Suprapubic skin (tissue), 4 donors: ENCODE results near the gene INPP5E.

Experiments used
- CTCF ChIP-seq, 2 donors: fragments of 200-600 bp in 1 of 2; fragments of 450-650 bp in 1 of 2; sonication (generic) in 1 of 2; IDR thresholded peaks; one replicate each; pipeline ENCODE4 v1.5.1; 2016 to 2019; ENCODE audit warnings: antibody characterized with exemption in 2 of 2, mild to moderate bottlenecking in 1 of 2, moderate library complexity in 1 of 2
- EP300 ChIP-seq: sonication (generic); formaldehyde crosslinking; IDR thresholded peaks from one replicate; pipeline ENCODE4 v1.6.1; 2017; ENCODE audit warnings: antibody characterized with exemption
- POLR2A ChIP-seq, 2 donors: fragments of 450-650 bp; IDR thresholded peaks; one replicate each; pipeline ENCODE4 v1.6.1; 2017; ENCODE audit warnings: antibody characterized with exemption in 2 of 2, mild to moderate bottlenecking in 2 of 2, moderate library complexity in 2 of 2
- POLR2AphosphoS5 ChIP-seq, 3 donors: sonication (generic); formaldehyde crosslinking; IDR thresholded peaks; one replicate each; pipeline ENCODE4 v1.6.1; 2017; ENCODE audit warnings: antibody characterized with exemption in 3 of 3

- TF ChIP-seq CTCF (IDR thresholded peaks at IDR 0.05) (no peak), POLR2A (IDR thresholded peaks at IDR 0.05) (no peak), POLR2AphosphoS5 (IDR thresholded peaks at IDR 0.05) (no peak), EP300 (no peak)
These were observed 43.5 kb downstream of the INPP5E start for GRCh38 chr9:136396219-136396515.
